GM23338 (cell line): Measurements from ENCODE around the gene P2RY6. TPM values are rescaled to one million over a fixed set of nuclear protein-coding genes. Genes with fewer than 3 reads are reported as not detected.

Experiments
- ATAC-seq: fragments of 200-7000 bp; cut with Tn5 transposase; 3 replicates; pipeline ENCODE4 v1.9.1; 2020
- DNase-seq: peaks from one replicate; pipeline ENCODE4 v3.0.0-alpha.2; 2015; ENCODE audit warnings: low spot score
- H2AFZ ChIP-seq: fragments of 200-600 bp; sonication (generic); 2 replicates; pipeline ENCODE4 v1.8.0; 2016; ENCODE audit warnings: antibody characterized with exemption, mild to moderate bottlenecking, moderate library complexity
- H3F3A ChIP-seq: fragments of 200-600 bp; sonication (generic); replicated peaks from 2 replicates; pipeline ENCODE4 v1.8.0; 2017; ENCODE audit warnings: antibody characterized with exemption, mixed run types, low read depth
- H3K27ac ChIP-seq: fragments of 200-600 bp; sonication (generic); 2 replicates; pipeline ENCODE4 v1.6.1; 2016; ENCODE audit warnings: low read depth
- H3K27me3 ChIP-seq: fragments of 200-600 bp; sonication (generic); 2 replicates; pipeline ENCODE4 v1.8.0; 2016; ENCODE audit warnings: mild to moderate bottlenecking, mixed run types, moderate library complexity; ENCODE audit not compliant: insufficient read depth
- H3K36me3 ChIP-seq: fragments of 200-600 bp; sonication (generic); 2 replicates; pipeline ENCODE4 v1.8.0; 2016; ENCODE audit warnings: mild to moderate bottlenecking; ENCODE audit not compliant: insufficient read depth
- H3K4me1 ChIP-seq: fragments of 200-600 bp; sonication (generic); 2 replicates; pipeline ENCODE4 v1.8.0; 2016; ENCODE audit warnings: mild to moderate bottlenecking, moderate library complexity; ENCODE audit not compliant: insufficient read depth
- H3K4me2 ChIP-seq: fragments of 200-600 bp; sonication (generic); 2 replicates; pipeline ENCODE4 v1.7.1; 2017; ENCODE audit warnings: mixed run types
- H3K4me3 ChIP-seq: fragments of 200-600 bp; sonication (generic); 2 replicates; pipeline ENCODE4 v1.6.1; 2016; ENCODE audit warnings: mixed run types
- H3K79me2 ChIP-seq: fragments of 200-600 bp; sonication (generic); replicated peaks from 2 replicates; pipeline ENCODE4 v1.8.0; 2017; ENCODE audit warnings: mild to moderate bottlenecking; ENCODE audit not compliant: insufficient read depth
- H3K9me2 ChIP-seq: fragments of 200-600 bp; sonication (generic); 2 replicates; pipeline ENCODE4 v1.8.0; 2017; ENCODE audit not compliant: insufficient read depth
- H4K20me1 ChIP-seq: fragments of 200-600 bp; sonication (generic); replicated peaks from 2 replicates; pipeline ENCODE4 v1.8.0; 2017; ENCODE audit warnings: mild to moderate bottlenecking; ENCODE audit not compliant: insufficient read depth
- H3K27ac Mint-ChIP-seq: 2 replicates; pipeline ENCODE4 v1.8.0; 2020; ENCODE audit warnings: inconsistent platforms, mild to moderate bottlenecking, moderate library complexity, mixed read lengths
- H3K27me3 Mint-ChIP-seq: 3 replicates; pipeline ENCODE4 v1.8.0; 2022; ENCODE audit warnings: low read depth, mild to moderate bottlenecking, moderate library complexity, mixed read lengths, inconsistent platforms; ENCODE audit not compliant: insufficient read depth, poor library complexity
- H3K36me3 Mint-ChIP-seq: 3 replicates; pipeline ENCODE4 v1.8.0; 2021; ENCODE audit warnings: low read depth, mild to moderate bottlenecking, inconsistent platforms, moderate library complexity, mixed read lengths
- H3K4me1 Mint-ChIP-seq: 3 replicates; pipeline ENCODE4 v1.8.0; 2020; ENCODE audit warnings: mild to moderate bottlenecking, inconsistent platforms, mixed read lengths
- H3K4me3 Mint-ChIP-seq: 3 replicates; pipeline ENCODE4 v1.8.0; 2021; ENCODE audit warnings: moderate library complexity, mild to moderate bottlenecking, inconsistent platforms, mixed read lengths
- H3K9me3 Mint-ChIP-seq: 3 replicates; pipeline ENCODE4 v1.8.0; 2020; ENCODE audit warnings: moderate library complexity, mild to moderate bottlenecking, inconsistent platforms, mixed read lengths
- CREB1 ChIP-seq: fragments of 250-450 bp; sonication (Bioruptor Pico); IDR thresholded peaks from 2 replicates; pipeline ENCODE4 v1.5.0; 2020; ENCODE audit warnings: low read depth, mild to moderate bottlenecking, moderate library complexity
- EZH2 ChIP-seq: fragments of 200-600 bp; sonication (generic); IDR thresholded peaks from one replicate; pipeline ENCODE4 v1.8.0; 2017; ENCODE audit warnings: antibody characterized with exemption, mild to moderate bottlenecking, low read depth; ENCODE audit not compliant: unreplicated experiment
- EZH2phosphoT487 ChIP-seq: fragments of 200-600 bp; sonication (generic); IDR thresholded peaks from one replicate; pipeline ENCODE4 v1.8.1; 2018; ENCODE audit warnings: antibody characterized with exemption; ENCODE audit not compliant: unreplicated experiment
- JUNB ChIP-seq: IDR thresholded peaks from one replicate; pipeline ENCODE4 v1.6.1; 2016; ENCODE audit warnings: antibody characterized with exemption; ENCODE audit not compliant: unreplicated experiment
- NANOG ChIP-seq: IDR thresholded peaks from 2 replicates; pipeline ENCODE4 v1.6.1; 2016; ENCODE audit warnings: antibody characterized with exemption, borderline replicate concordance
- POLR2AphosphoS5 ChIP-seq: IDR thresholded peaks from 2 replicates; pipeline ENCODE4 v1.6.1; 2016; ENCODE audit warnings: antibody characterized with exemption, low read depth
- STAT1 ChIP-seq: IDR thresholded peaks from one replicate; pipeline ENCODE4 v1.6.1; 2016; ENCODE audit warnings: antibody characterized with exemption; ENCODE audit not compliant: unreplicated experiment
- ZNF114 ChIP-seq: fragments of 250-450 bp; sonication (Bioruptor Pico); IDR thresholded peaks from 2 replicates; pipeline ENCODE4 v1.5.0; 2020; ENCODE audit warnings: mild to moderate bottlenecking, moderate library complexity
- ZNF331 ChIP-seq: fragments of 250-450 bp; sonication (Bioruptor Pico); IDR thresholded peaks from 2 replicates; pipeline ENCODE4 v1.5.0; 2020; ENCODE audit warnings: low read depth, mild to moderate bottlenecking, moderate library complexity
- polyA plus RNA-seq: library from polyadenylated mRNA; unstranded; fragments of >200 nt; fragmentation: Nextera tagmentation; extraction: Ambion mirVana; gene quantifications from 2 replicates; pipeline ENCODE4 v1.2.1, GENCODE V29; 2016
- total RNA-seq: library from RNA; depleted of rRNA; stranded (reverse); fragments of >200 nt; shearing (Covaris generic); gene quantifications from 2 replicates; pipeline ENCODE4 v1.2.3, GENCODE V29; 2014
- TF ChIP-seq, protein P1 (sequence below): fragments of 250-450 bp; sonication (Bioruptor Pico); IDR thresholded peaks from 2 replicates; pipeline ENCODE4 v1.5.0; 2020; ENCODE audit warnings: mild to moderate bottlenecking, moderate library complexity

Gene P2RY6
- total and polyA plus RNA-seq, 2 experiments from 2014 or later, result not detected

DNA sequence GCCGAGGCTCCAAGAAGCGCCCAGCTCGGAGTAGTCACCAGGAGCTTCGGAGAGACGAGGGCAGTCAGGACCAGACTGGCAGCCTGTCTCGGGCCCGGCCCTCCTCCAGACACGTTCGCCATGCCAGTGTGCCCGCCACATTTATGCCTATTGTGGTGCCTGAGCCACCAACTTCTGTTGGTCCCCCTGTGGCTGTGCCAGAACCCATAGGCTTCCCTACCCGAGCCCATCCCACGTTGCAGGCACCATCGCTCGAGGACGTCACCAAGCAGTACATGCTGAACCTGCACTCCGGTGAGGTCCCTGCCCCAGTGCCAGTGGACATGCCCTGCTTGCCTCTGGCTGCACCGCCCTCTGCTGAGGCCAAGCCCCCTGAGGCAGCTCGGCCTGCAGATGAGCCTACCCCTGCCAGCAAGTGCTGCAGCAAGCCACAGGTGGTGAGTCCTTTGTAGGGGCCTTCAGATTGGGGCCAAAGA, 39.3 kb downstream of the P2RY6 start (continued):
- TF ChIP-seq, protein P1, sequence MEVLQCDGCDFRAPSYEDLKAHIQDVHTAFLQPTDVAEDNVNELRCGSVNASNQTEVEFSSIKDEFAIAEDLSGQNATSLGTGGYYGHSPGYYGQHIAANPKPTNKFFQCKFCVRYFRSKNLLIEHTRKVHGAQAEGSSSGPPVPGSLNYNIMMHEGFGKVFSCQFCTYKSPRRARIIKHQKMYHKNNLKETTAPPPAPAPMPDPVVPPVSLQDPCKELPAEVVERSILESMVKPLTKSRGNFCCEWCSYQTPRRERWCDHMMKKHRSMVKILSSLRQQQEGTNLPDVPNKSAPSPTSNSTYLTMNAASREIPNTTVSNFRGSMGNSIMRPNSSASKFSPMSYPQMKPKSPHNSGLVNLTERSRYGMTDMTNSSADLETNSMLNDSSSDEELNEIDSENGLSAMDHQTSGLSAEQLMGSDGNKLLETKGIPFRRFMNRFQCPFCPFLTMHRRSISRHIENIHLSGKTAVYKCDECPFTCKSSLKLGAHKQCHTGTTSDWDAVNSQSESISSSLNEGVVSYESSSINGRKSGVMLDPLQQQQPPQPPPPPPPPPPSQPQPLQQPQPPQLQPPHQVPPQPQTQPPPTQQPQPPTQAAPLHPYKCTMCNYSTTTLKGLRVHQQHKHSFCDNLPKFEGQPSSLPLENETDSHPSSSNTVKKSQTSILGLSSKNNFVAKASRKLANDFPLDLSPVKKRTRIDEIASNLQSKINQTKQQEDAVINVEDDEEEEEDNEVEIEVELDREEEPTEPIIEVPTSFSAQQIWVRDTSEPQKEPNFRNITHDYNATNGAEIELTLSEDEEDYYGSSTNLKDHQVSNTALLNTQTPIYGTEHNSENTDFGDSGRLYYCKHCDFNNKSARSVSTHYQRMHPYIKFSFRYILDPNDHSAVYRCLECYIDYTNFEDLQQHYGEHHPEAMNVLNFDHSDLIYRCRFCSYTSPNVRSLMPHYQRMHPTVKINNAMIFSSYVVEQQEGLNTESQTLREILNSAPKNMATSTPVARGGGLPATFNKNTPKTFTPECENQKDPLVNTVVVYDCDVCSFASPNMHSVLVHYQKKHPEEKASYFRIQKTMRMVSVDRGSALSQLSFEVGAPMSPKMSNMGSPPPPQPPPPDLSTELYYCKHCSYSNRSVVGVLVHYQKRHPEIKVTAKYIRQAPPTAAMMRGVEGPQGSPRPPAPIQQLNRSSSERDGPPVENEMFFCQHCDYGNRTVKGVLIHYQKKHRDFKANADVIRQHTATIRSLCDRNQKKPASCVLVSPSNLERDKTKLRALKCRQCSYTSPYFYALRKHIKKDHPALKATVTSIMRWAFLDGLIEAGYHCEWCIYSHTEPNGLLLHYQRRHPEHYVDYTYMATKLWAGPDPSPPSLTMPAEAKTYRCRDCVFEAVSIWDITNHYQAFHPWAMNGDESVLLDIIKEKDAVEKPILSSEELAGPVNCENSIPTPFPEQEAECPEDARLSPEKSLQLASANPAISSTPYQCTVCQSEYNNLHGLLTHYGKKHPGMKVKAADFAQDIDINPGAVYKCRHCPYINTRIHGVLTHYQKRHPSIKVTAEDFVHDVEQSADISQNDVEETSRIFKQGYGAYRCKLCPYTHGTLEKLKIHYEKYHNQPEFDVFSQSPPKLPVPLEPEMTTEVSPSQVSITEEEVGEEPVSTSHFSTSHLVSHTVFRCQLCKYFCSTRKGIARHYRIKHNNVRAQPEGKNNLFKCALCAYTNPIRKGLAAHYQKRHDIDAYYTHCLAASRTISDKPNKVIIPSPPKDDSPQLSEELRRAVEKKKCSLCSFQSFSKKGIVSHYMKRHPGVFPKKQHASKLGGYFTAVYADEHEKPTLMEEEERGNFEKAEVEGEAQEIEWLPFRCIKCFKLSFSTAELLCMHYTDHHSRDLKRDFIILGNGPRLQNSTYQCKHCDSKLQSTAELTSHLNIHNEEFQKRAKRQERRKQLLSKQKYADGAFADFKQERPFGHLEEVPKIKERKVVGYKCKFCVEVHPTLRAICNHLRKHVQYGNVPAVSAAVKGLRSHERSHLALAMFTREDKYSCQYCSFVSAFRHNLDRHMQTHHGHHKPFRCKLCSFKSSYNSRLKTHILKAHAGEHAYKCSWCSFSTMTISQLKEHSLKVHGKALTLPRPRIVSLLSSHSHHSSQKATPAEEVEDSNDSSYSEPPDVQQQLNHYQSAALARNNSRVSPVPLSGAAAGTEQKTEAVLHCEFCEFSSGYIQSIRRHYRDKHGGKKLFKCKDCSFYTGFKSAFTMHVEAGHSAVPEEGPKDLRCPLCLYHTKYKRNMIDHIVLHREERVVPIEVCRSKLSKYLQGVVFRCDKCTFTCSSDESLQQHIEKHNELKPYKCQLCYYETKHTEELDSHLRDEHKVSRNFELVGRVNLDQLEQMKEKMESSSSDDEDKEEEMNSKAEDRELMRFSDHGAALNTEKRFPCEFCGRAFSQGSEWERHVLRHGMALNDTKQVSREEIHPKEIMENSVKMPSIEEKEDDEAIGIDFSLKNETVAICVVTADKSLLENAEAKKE (CRISPR knock-in tag), result no peak
- TF ChIP-seq EZH2phosphoT487 (no peak), EZH2 (no peak), ZNF331 (CRISPR knock-in tag) (no peak), JUNB (no peak)

DNA sequence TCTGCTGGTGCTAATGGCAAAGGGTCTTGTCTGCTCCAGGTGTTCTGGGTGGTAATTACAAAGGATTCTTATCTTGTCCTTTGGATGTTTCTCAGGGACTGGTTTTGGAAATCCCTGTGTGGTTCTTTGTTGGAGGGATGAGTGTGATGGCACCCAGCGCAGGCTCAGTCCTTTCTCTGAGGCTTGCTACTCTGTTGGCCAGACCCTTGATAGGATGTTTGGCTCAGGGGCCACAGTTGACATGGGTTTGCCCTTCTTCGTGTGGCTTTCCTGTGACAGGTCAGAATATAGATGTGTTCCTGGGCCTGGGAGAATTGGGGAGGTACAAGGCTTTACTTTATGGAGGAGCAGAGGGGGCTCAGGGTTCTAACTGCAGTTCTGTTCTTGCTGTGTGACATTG, 39.9 kb downstream of the P2RY6 start:
- H3K27me3 ChIP-seq, result peaks cover 15% of the 10 kb centered on the region
- H3K9me3 Mint-ChIP-seq, result no peaks in the 10 kb centered on the region
- peak overlapping the region; percentile 8; the same call in 1 of the 3 replicates for H3K4me3 Mint-ChIP-seq
- H2AFZ ChIP-seq, result no peak overlapping the region
- H3K9me2 ChIP-seq, result no peaks in the 10 kb centered on the region
- 0 out of 2 replicates have a peak, but pooled peaks cover 8% of the 10 kb centered on the region for H3K79me2 ChIP-seq
- no peak overlapping the region for H3K27ac Mint-ChIP-seq
- peaks cover 3% of the 10 kb centered on the region; the same call in 1 of the 2 replicates for H3K4me1 ChIP-seq
- no peaks in the 10 kb centered on the region for H3F3A ChIP-seq
- DNase-seq, result no peak
- H3K4me3 ChIP-seq, result no peak overlapping the region
- peaks cover 23% of the 10 kb centered on the region for H4K20me1 ChIP-seq
- no peaks in the 10 kb centered on the region for H3K36me3 ChIP-seq
- no peak overlapping the region for H3K4me2 ChIP-seq
- H3K27me3 Mint-ChIP-seq, result peaks cover 30% of the 10 kb centered on the region
- H3K36me3 Mint-ChIP-seq, result peaks cover 4% of the 10 kb centered on the region
- H3K27ac ChIP-seq, result no peak overlapping the region
- no peak for ATAC-seq
- H3K4me1 Mint-ChIP-seq, result peaks cover 31% of the 10 kb centered on the region
- TF ChIP-seq, protein P1 (CRISPR knock-in tag), result no peak
- TF ChIP-seq ZNF331 (CRISPR knock-in tag), result no peak
- TF ChIP-seq NANOG, result no peak
- no peak for TF ChIP-seq CREB1
- TF ChIP-seq POLR2AphosphoS5, result no peak
- no peak for TF ChIP-seq ZNF114 (CRISPR knock-in tag)
- no peak for TF ChIP-seq EZH2
- no peak for TF ChIP-seq JUNB
- TF ChIP-seq STAT1, result no peak
